ENCODE data around the gene ELF5.

GRCh38 chr11:34480314-34480713 is 33.3 kb downstream of the ELF5 start:
- TF ChIP-seq MAX (IDR thresholded peaks at IDR 0.05; ENCODE audit: low read depth, low read length) (no peak), POLR2A (IDR thresholded peaks at IDR 0.05; ENCODE audit: extremely low read depth, insufficient read length) (no peak), MYC (IDR thresholded peaks at IDR 0.05; ENCODE audit: low read depth, low read length) (no peak)
- TF ChIP-seq, protein P1, sequence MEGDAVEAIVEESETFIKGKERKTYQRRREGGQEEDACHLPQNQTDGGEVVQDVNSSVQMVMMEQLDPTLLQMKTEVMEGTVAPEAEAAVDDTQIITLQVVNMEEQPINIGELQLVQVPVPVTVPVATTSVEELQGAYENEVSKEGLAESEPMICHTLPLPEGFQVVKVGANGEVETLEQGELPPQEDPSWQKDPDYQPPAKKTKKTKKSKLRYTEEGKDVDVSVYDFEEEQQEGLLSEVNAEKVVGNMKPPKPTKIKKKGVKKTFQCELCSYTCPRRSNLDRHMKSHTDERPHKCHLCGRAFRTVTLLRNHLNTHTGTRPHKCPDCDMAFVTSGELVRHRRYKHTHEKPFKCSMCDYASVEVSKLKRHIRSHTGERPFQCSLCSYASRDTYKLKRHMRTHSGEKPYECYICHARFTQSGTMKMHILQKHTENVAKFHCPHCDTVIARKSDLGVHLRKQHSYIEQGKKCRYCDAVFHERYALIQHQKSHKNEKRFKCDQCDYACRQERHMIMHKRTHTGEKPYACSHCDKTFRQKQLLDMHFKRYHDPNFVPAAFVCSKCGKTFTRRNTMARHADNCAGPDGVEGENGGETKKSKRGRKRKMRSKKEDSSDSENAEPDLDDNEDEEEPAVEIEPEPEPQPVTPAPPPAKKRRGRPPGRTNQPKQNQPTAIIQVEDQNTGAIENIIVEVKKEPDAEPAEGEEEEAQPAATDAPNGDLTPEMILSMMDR (IDR thresholded peaks at IDR 0.05; ENCODE audit: low read depth, low read length), result no peak

Measured in NB4 (cell line).